Prostate gland (tissue), 2 donors: ENCODE measurements around the gene APLP2.

Source experiments
- POLR2A ChIP-seq: fragments of 450-650 bp; IDR thresholded peaks from one replicate; pipeline ENCODE4 v1.6.1; 2016; ENCODE audit warnings: antibody characterized with exemption, mild to moderate bottlenecking
- POLR2AphosphoS5 ChIP-seq: sonication (generic); formaldehyde crosslinking; IDR thresholded peaks from one replicate; pipeline ENCODE4 v1.6.1; 2017; ENCODE audit warnings: antibody characterized with exemption
- TF ChIP-seq, protein P1 (sequence below), 4 experiments: fragments of 200-600 bp in 2 of 4; fragments of 450-650 bp in 2 of 4; sonication (generic) in 2 of 4; IDR thresholded peaks; 1 replicate in 3 of 4; 2 replicates in 1 of 4; pipeline ENCODE4 v1.5.1; 2016 to 2019; ENCODE audit warnings: antibody characterized with exemption in 4 of 4, mild to moderate bottlenecking in 2 of 4, moderate library complexity in 2 of 4

DNA sequence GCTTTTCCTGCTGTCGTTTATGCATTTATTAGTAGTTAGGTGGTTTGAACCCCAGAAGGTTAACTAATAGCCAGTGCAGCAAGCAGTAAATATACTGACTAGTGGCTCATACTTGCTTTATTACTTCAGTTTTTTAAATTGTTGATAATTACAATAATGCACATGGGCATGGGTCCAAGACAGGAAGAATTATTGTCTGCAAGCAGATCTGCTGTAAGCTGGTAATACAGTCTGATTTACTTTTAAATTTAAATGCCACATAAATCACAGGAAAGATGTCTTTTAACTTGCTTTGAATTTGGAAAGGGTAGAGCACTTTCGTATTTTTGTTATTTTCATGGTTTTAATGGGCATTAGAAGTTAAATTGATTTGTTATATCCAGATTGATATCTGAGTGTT, 27.1 kb downstream of the APLP2 start:
- TF ChIP-seq POLR2A (no peak), POLR2AphosphoS5 (no peak)
- TF ChIP-seq, protein P1, sequence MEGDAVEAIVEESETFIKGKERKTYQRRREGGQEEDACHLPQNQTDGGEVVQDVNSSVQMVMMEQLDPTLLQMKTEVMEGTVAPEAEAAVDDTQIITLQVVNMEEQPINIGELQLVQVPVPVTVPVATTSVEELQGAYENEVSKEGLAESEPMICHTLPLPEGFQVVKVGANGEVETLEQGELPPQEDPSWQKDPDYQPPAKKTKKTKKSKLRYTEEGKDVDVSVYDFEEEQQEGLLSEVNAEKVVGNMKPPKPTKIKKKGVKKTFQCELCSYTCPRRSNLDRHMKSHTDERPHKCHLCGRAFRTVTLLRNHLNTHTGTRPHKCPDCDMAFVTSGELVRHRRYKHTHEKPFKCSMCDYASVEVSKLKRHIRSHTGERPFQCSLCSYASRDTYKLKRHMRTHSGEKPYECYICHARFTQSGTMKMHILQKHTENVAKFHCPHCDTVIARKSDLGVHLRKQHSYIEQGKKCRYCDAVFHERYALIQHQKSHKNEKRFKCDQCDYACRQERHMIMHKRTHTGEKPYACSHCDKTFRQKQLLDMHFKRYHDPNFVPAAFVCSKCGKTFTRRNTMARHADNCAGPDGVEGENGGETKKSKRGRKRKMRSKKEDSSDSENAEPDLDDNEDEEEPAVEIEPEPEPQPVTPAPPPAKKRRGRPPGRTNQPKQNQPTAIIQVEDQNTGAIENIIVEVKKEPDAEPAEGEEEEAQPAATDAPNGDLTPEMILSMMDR (IDR thresholded peaks at IDR 0.05): no peak
